ENCODE results near the gene NELFE. TPM values are rescaled to one million over a fixed set of nuclear protein-coding genes. Genes with fewer than 3 reads are reported as not detected.

The NELFE gene
- polyA plus RNA-seq, 1 experiment: 69.6 TPM

DNA sequence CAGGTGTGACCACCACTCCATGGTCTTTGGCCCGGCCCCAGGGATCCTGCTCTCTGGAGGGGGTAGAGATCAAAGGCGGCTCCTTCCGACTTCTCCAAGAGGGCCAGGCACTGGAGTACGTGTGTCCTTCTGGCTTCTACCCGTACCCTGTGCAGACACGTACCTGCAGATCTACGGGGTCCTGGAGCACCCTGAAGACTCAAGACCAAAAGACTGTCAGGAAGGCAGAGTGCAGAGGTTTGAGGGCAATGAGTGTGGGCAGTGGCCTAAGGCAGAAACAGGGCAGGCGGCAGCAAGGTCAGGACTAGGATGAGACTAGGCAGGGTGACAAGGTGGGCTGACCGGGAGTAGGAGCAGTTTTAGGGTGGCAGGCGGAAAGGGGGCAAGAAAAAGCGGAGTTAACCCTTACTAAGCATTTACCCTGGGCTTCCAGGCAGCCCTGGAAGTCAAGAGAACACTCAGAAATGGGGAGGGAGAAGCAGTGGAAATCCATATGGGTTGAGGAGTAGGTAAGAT lies 12.3 kb downstream of the NELFE start:
- CTCF ChIA-PET: interaction anchor here (1.6 kb wide), 1 partner anchor 57 kb away, joined by 6 read pairs; no protein-coding TSS in a partner anchor
- peaks cover 1% of the 10 kb centered on the region for H3K27me3 ChIP-seq (ENCODE audit: control insufficient read depth, insufficient read depth, low read length)
- TF ChIP-seq, protein P1, sequence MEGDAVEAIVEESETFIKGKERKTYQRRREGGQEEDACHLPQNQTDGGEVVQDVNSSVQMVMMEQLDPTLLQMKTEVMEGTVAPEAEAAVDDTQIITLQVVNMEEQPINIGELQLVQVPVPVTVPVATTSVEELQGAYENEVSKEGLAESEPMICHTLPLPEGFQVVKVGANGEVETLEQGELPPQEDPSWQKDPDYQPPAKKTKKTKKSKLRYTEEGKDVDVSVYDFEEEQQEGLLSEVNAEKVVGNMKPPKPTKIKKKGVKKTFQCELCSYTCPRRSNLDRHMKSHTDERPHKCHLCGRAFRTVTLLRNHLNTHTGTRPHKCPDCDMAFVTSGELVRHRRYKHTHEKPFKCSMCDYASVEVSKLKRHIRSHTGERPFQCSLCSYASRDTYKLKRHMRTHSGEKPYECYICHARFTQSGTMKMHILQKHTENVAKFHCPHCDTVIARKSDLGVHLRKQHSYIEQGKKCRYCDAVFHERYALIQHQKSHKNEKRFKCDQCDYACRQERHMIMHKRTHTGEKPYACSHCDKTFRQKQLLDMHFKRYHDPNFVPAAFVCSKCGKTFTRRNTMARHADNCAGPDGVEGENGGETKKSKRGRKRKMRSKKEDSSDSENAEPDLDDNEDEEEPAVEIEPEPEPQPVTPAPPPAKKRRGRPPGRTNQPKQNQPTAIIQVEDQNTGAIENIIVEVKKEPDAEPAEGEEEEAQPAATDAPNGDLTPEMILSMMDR (IDR thresholded peaks at IDR 0.05; ENCODE audit: insufficient read depth, low read depth, low read length): no peak
- POLR2A ChIA-PET: no interaction called here
- no peak for DNase-seq (ENCODE audit: low read depth)
- no peak overlapping the region for H3K4me3 ChIP-seq (ENCODE audit: low read depth, low read length)
- peaks cover 3% of the 10 kb centered on the region for H3K36me3 ChIP-seq (ENCODE audit: control insufficient read depth, insufficient read depth, low read length)

DNA sequence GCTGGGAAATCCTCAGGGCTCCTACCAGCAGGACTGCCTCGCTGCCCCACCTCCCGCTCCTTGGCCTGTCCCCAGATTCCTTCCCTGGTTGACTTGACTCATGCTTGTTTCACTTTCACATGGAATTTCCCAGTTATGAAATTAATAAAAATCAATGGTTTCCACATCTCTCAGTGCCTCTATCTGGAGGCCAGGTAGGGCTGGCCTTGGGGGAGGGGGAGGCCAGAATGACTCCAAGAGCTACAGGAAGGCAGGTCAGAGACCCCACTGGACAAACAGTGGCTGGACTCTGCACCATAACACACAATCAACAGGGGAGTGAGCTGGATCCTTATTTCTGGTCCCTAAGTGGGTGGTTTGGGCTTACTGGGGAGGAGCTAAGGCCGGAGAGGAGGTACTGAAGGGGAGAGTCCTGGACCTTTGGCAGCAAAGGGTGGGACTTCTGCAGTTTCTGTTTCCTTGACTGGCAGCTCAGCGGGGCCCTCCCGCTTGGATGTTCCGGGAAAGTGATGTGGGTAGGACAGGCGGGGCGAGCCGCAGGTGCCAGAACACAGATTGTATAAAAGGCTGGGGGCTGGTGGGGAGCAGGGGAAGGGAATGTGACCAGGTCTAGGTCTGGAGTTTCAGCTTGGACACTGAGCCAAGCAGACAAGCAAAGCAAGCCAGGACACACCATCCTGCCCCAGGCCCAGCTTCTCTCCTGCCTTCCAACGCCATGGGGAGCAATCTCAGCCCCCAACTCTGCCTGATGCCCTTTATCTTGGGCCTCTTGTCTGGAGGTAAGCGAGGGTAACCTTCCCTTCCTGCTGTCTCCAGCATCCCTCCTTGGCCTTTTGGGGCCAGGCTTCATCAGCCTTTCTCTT lies 13.0 kb downstream of the NELFE start, which contains the start of gene CFB:
Gene CFB, plus strand, starts transcription at position 589 of the 863 bp plus-strand sequence. Its CDS starts 127 bp downstream, at position 716.
- TF ChIP-seq, protein P1 (IDR thresholded peaks at IDR 0.05; ENCODE audit: insufficient read depth, low read depth, low read length): no peak
- ChIA-PET POLR2A (no interaction called here), CTCF (interaction anchor here (1.6 kb wide), 1 partner anchor 57 kb away, joined by 6 read pairs; no protein-coding TSS in a partner anchor)
- no peaks in the 10 kb centered on the region for H3K36me3 ChIP-seq (ENCODE audit: control insufficient read depth, insufficient read depth, low read length)
- DNase-seq (ENCODE audit: low read depth): no peak
- H3K27me3 ChIP-seq (ENCODE audit: control insufficient read depth, insufficient read depth, low read length): peaks cover 1% of the 10 kb centered on the region
- no peak within 1 kb of the TSS for H3K4me3 ChIP-seq (ENCODE audit: low read depth, low read length)

DNA sequence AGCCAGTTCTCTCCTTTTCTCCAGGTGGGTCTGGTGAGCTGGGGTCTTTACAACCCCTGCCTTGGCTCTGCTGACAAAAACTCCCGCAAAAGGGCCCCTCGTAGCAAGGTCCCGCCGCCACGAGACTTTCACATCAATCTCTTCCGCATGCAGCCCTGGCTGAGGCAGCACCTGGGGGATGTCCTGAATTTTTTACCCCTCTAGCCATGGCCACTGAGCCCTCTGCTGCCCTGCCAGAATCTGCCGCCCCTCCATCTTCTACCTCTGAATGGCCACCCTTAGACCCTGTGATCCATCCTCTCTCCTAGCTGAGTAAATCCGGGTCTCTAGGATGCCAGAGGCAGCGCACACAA lies 13.6 kb downstream of the NELFE start:
- H3K36me3 ChIP-seq (ENCODE audit: control insufficient read depth, insufficient read depth, low read length): no peaks in the 10 kb centered on the region
- no peak for DNase-seq (ENCODE audit: low read depth)
- ChIA-PET CTCF (interaction anchor here (1.6 kb wide), 1 partner anchor 56 kb away, joined by 6 read pairs; no protein-coding TSS in a partner anchor), POLR2A (no interaction called here)
- H3K27me3 ChIP-seq (ENCODE audit: control insufficient read depth, insufficient read depth, low read length): peaks cover 1% of the 10 kb centered on the region
- TF ChIP-seq, protein P1 (IDR thresholded peaks at IDR 0.05; ENCODE audit: insufficient read depth, low read depth, low read length): no peak
- H3K4me3 ChIP-seq (ENCODE audit: low read depth, low read length): no peak overlapping the region

DNA sequence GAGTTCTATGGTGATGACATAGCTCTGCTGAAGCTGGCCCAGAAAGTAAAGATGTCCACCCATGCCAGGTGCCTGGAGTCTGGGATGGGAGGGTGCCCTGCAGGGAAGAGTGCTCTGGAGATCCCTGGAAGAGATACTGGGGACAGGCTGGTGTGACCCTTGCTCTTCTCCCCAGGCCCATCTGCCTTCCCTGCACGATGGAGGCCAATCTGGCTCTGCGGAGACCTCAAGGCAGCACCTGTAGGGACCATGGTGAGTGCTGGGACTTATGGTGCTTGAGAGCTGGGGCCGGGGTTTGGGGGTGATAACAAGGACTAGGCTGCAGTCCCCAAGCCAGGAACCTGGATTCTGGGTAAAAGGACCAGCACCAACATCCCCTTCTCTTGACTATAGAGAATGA lies 15.0 kb downstream of the NELFE start:
- TF ChIP-seq, protein P1 (IDR thresholded peaks at IDR 0.05; ENCODE audit: insufficient read depth, low read depth, low read length): no peak
- POLR2A ChIA-PET: no interaction called here
- no peak for DNase-seq (ENCODE audit: low read depth)
- no peaks in the 10 kb centered on the region for H3K36me3 ChIP-seq (ENCODE audit: control insufficient read depth, insufficient read depth, low read length)
- CTCF ChIA-PET: interaction anchor here (2.4 kb wide), 1 partner anchor 8 kb away, joined by 12 read pairs; no protein-coding TSS in a partner anchor
- H3K4me3 ChIP-seq (ENCODE audit: low read depth, low read length): no peak overlapping the region
- H3K27me3 ChIP-seq (ENCODE audit: control insufficient read depth, insufficient read depth, low read length): peaks cover 1% of the 10 kb centered on the region

DNA sequence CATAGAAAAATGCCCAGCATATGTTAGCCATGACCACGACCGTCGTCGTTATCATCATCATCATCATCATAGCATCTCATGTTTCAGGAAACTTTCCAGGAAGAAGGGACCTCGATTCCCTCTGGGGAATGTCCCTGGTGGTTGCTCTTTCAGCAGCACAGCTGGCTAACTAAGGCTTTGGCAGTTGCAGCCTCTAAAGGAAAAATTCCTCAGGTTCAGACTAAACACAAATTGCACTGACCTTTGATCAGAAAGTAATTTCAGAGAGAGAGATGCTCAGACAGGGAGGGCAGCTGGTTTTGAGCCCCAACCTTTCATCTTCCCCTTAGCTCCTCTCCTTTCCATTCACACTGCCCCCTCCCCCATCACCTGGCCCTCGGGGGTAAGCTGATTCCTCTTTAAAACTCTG lies 18.5 kb downstream of the NELFE start:
- DNase-seq (ENCODE audit: low read depth): no peak
- Histone ChIP-seq H3K27me3 (ENCODE audit: control insufficient read depth, insufficient read depth, low read length) (peaks cover 1% of the 10 kb centered on the region), H3K4me3 (ENCODE audit: low read depth, low read length) (no peak overlapping the region), H3K36me3 (ENCODE audit: control insufficient read depth, insufficient read depth, low read length) (no peaks in the 10 kb centered on the region)
- TF ChIP-seq, protein P1 (IDR thresholded peaks at IDR 0.05; ENCODE audit: insufficient read depth, low read depth, low read length): peak; percentile 16; the same call in 1 of the 2 replicates
- POLR2A ChIA-PET: no interaction called here
- CTCF ChIA-PET: interaction anchor here (1.0 to 4.2 kb wide), 5 partner anchors 10 to 52 kb away, joined by 3 to 35 read pairs (median 5); no protein-coding TSS in a partner anchor
